Right kidney (tissue), 9 donors: ENCODE data around the gene WBP11.
A peak's percentile ranks its signal among the peaks of the same experiment; 100 is the strongest.

Experiments
- DNase-seq: peaks from one replicate; pipeline ENCODE4 v3.0.0-alpha.2; 2016
- long read RNA-seq, 8 donors: transcript quantifications; one replicate each; lab custom pipeline, GENCODE V29; 2026

Gene WBP11
- long read RNA-seq, donor 1, full-length matches to known transcripts: 13 of 13 reads
- long read RNA-seq, donor 1, partial matches to known transcripts: 0 of 13 reads
- long read RNA-seq, donor 1, other reads (novel, unspliced or antisense): 0 of 13 reads
- long read RNA-seq, donor 2, full-length matches to known transcripts: 11 of 11 reads
- long read RNA-seq, donor 2, partial matches to known transcripts: 0 of 11 reads
- long read RNA-seq, donor 2, other reads (novel, unspliced or antisense): 0 of 11 reads
- long read RNA-seq, donor 3, full-length matches to known transcripts: 9 of 9 reads
- long read RNA-seq, donor 3, partial matches to known transcripts: 0 of 9 reads
- long read RNA-seq, donor 3, other reads (novel, unspliced or antisense): 0 of 9 reads
- long read RNA-seq, donor 4, full-length matches to known transcripts: 24 of 24 reads
- long read RNA-seq, donor 4, partial matches to known transcripts: 0 of 24 reads
- long read RNA-seq, donor 4, other reads (novel, unspliced or antisense): 0 of 24 reads
- long read RNA-seq, donor 5, full-length matches to known transcripts: 13 of 13 reads
- long read RNA-seq, donor 5, partial matches to known transcripts: 0 of 13 reads
- long read RNA-seq, donor 5, other reads (novel, unspliced or antisense): 0 of 13 reads
- long read RNA-seq, donor 6, full-length matches to known transcripts: 8 of 22 reads
- long read RNA-seq, donor 6, partial matches to known transcripts: 14 of 22 reads
- long read RNA-seq, donor 6, other reads (novel, unspliced or antisense): 0 of 22 reads
- long read RNA-seq, donor 7, full-length matches to known transcripts: 23 of 54 reads
- long read RNA-seq, donor 7, partial matches to known transcripts: 31 of 54 reads
- long read RNA-seq, donor 7, other reads (novel, unspliced or antisense): 0 of 54 reads
- long read RNA-seq, donor 8, full-length matches to known transcripts: 13 of 13 reads
- long read RNA-seq, donor 8, partial matches to known transcripts: 0 of 13 reads
- long read RNA-seq, donor 8, other reads (novel, unspliced or antisense): 0 of 13 reads

DNA sequence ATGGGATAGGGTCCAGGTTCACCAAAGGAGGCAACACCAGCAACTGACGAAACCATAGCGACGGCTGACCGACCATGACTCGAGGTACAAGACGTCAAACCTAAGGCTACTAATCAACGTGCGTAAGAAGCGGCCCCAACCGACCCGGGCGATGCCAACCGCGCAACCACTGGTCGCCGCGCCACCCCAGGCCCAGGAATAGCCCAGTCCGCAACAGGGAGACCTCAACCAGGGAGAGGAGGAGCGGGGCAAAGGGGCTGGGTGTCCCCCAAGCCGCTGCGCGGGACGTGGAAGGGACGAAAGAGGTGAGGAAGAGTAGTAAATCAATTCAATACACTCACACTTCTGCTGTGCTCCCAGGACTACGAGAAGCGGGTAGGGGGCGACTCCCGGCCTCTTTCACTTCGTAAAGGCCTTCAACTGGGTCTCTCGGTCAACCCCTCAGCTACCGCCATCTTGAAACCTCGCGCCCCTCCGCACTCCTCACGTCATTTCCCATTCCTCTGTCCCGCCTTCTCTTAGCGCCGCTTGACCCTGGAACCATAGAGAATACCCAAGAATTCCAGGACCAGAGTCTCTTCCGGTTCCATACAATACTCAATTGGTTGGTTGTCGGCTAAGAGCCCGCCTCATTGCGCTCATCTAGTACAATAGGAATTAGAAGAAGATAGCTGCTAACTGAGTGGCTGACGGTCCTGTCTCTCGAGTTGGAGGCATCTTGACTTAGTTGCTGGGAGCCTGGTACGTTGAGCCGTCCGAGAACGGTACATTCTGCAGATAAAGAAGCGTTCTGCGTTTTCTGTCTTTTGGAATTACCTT lies at the start of gene WBP11, which contains the start of gene C12orf60:
WBP11 (minus strand) TSS at position 468 of the 819 bp plus-strand sequence. CDS start 2,095 bp downstream, outside the sequence.
C12orf60 (plus strand) TSS at position 660 of the 819 bp plus-strand sequence. CDS start 19,266 bp downstream, outside the sequence.
- peak; percentile 91 for DNase-seq

DNA sequence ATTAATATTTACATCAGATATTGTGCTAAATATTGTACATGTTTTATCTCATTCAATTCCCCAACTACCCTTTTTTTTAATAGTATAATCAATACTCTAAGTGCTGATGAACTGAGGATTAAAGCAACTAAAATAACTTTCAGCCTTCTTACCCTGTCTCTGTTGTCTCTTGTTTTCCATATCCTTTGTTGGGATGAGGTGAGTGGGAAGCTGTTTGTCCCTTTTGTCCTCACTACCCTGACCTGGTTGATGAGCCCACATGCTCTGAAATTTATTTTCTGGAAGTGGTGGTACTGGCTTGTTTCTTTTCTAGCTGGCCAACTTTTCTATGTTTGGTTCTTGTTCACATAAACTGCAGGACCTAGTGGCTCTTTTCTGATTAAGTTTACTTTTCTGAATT lies 49.6 kb upstream of the WBP11 start:
- DNase-seq: no peak

DNA sequence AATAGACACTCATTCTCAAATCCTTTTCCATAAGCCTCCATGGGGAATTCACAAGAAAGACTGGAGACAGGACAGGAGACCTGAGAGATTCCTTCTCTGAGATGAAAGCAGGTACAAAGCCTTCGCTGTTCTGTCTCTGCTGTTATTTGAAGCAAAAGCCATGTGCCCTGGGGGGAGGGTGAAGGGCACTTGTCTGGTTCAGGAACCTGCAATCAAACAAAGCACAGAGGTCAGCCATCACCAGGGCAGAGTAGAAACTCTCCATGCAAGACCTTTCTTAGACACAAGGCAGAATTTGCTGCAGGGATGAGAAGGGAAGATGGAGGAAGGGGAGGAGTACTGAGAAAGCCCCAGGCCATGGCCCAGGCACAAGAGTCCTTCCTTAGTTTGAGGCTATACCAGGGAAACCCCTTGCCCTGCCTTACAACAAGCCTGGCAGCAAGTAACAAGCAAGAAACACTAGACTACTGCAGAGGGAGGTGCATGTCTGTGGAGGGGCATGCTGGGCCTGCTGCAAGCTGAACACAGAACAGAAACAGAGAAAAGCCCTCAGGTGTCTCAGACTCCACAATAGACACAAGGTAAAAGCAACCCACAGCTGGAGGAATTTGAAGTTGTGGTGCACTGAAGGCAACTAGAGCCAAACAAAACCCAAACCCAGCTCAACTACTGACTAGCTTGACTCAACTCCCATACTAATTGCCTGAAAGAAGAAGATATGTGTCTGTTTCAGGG lies 47.8 kb upstream of the WBP11 start:
- DNase-seq: no peak

DNA sequence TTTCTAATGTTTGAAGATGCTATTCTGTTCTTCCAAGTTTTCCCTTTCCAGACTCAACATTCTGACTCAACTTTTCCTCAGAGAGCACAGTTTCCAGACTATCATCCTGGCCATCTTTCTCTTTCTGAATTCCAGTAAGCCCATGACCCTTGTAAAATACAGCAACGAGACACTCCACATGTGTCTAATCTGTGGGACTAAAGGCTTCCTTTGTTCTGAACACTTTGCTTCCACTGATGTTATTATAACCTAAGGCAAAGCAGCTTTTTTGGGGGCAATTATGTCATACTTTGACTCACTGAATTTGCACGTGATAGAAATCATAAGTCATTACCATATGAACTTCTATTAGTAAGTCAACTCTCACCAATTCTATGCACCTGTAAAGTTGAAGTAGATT lies 46.4 kb upstream of the WBP11 start:
- no peak for DNase-seq

GRCh38 chr12:14846876-14847580 lies 43.8 kb upstream of the WBP11 start:
- DNase-seq: no peak

- DNase-seq: no peak
These were observed 42.8 kb upstream of the WBP11 start for GRCh38 chr12:14846042-14846587.

DNA sequence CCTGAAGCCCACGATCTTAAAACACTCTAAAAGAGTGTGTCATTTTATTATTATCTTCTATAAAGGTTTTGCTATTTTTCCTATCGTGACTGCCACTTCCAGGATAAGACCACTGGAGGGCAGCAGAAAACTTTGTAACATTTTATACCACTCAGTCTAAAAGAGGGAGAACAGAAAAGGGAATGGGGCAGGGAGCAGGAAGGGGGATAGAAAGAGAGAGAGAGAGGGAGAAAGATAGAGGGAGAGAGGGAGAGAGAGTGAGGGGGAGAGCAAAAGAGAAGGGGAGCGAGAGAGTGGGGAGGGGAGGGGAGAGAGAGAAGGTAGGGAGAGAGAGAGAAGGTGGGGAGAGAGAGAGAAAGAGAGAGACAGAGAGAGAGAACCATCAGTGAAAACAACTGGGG lies 42.1 kb upstream of the WBP11 start:
- peak; percentile 29 for DNase-seq

DNA sequence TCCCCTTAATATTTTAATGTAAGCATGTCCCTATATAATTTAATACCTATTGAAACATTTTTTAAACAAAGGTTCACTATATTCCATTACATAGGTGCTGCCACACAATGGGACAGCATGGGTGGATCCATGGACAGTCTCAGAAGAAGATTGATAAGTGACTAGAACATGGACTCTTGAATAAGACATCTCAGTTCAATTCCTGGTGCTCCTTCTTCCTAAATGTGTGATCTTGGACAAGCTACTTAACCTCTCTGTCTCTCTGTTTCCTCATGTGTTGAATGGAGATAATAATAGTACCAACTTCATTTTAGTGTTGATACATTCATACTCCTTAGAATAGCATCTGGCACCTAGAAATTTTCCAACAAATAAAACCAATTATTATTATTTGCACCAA lies 41.1 kb upstream of the WBP11 start:
- DNase-seq: no peak

GRCh38 chr12:14843425-14843887 lies 40.2 kb upstream of the WBP11 start, which contains the start of gene ART4:
TSS of gene ART4 (minus strand) at chr12:14843526. CDS start at chr12:14843113, 413 bp downstream.
- no peak for DNase-seq

GRCh38 chr12:14842315-14842714 lies 39.0 kb upstream of the WBP11 start:
- DNase-seq: no peak

GRCh38 chr12:14841761-14842160 lies 38.5 kb upstream of the WBP11 start:
- no peak for DNase-seq

DNA sequence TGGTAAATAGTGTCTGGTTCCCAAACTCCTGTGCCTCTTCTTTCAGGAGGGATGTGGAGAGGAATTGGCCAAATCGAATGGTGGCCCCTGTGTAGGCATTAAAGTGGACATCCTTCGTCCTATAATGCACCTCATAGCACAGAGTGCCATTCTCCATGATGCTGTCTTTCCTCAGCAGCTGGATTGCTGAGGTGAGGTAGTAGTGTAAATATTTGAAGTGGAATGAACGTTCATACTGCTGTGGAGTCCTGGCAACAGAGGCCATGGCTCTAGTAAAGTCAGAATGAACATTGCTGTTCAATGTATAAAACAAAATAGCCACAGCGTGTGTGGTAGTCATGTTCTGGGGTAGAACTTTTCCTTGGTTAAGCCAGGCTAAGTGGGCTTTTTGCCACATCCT lies 37.3 kb upstream of the WBP11 start:
- no peak for DNase-seq

- no peak for DNase-seq
These were observed 36.0 kb upstream of the WBP11 start for GRCh38 chr12:14839262-14839661.

GRCh38 chr12:14836336-14837210 lies 33.3 kb upstream of the WBP11 start:
- no peak for DNase-seq

- no peak for DNase-seq
These were observed 31.2 kb upstream of the WBP11 start for GRCh38 chr12:14834509-14834908.

GRCh38 chr12:14833952-14834351 lies 30.7 kb upstream of the WBP11 start:
- DNase-seq: no peak

DNA sequence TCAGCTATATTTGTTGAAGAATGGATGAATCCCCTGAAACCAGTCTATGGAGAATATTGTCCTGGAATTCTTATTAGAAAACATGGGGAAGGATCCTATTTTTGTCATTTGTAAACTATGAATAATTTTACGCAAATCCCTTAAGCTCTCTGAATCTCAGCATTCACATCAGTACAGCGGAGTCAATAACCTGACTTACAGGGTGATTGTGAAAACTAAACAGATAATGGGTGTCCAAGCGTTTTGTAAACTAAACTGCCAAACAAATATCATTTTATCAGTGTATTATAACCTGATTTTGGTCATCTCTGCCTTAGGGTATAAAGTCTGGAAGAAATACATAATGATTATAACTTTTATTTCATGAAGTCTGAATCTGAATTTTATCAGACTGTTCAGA lies 30.1 kb upstream of the WBP11 start:
- no peak for DNase-seq

DNA sequence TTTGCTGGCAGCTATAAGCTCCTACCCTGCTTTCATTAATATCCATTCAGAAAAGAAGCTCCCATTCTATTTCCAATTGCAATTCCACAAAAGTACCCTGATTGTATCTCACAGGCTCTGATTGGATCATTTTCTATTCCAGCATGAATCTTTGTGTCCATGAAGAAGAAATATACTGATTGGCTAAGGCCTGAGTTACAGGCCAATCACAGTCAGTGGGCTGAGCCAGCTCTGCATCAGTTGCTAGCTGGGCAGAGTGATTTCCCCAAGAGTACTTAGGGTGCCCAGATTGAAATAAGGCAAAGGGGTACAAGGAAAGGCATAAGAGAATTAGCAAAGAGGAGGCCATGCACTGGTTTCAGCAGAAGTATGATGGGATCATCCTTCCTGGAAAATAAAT lies 25.6 kb upstream of the WBP11 start:
- DNase-seq: no peak

GRCh38 chr12:14827043-14827442 lies 23.8 kb upstream of the WBP11 start:
- DNase-seq: no peak
